GM19372 (cell line): ENCODE measurements around the gene ANKRD28.
"Not testable (repeated sequence)": the region's sequence is repeated elsewhere in the genome, so short reads cannot be mapped to it uniquely, and the experiment has no call there.

ENCODE experiments used
- ATAC-seq: cut with Tn5 transposase; IDR thresholded peaks from one replicate; pipeline ENCODE4 v1.9.1; 2021; ENCODE audit warnings: mild to moderate bottlenecking, low read depth, moderate library complexity; ENCODE audit not compliant: unreplicated experiment

ANKRD28 gene

GRCh38 chr3:15638891-15639262 is 158.9 kb downstream of the ANKRD28 start:
- no peak for ATAC-seq

- no peak for ATAC-seq
Measured at GRCh38 chr3:15638193-15638890, 159.4 kb downstream of the ANKRD28 start.

GRCh38 chr3:15637131-15637951 is 160.4 kb downstream of the ANKRD28 start:
- no peak for ATAC-seq

- no peak for ATAC-seq
Measured at GRCh38 chr3:15636028-15636709, 161.6 kb downstream of the ANKRD28 start.

- ATAC-seq: no peak
Measured at GRCh38 chr3:15635121-15635661, 162.6 kb downstream of the ANKRD28 start.

- ATAC-seq: no peak
Measured at GRCh38 chr3:15634671-15635070, 163.1 kb downstream of the ANKRD28 start.

- no peak for ATAC-seq
Measured at GRCh38 chr3:15633766-15634598, 163.8 kb downstream of the ANKRD28 start.

GRCh38 chr3:15633159-15633558 is 164.6 kb downstream of the ANKRD28 start:
- no peak for ATAC-seq

GRCh38 chr3:15632212-15632580 is 165.6 kb downstream of the ANKRD28 start:
- ATAC-seq: no peak

- no peak for ATAC-seq
Measured at GRCh38 chr3:15631426-15632211, 166.2 kb downstream of the ANKRD28 start.

GRCh38 chr3:15630646-15631350 is 167.0 kb downstream of the ANKRD28 start:
- ATAC-seq: peak; percentile 49

GRCh38 chr3:15629860-15630597 is 167.8 kb downstream of the ANKRD28 start:
- ATAC-seq: peak; percentile 90

- no peak for ATAC-seq
Measured at GRCh38 chr3:15628967-15629366, 168.8 kb downstream of the ANKRD28 start.

GRCh38 chr3:15623535-15624440 is 174.0 kb downstream of the ANKRD28 start:
- no peak for ATAC-seq

- not testable (repeated sequence) for ATAC-seq
Measured at GRCh38 chr3:15619659-15620464, 177.9 kb downstream of the ANKRD28 start.
